Measurements from ENCODE around the gene AGRN. TPM values are rescaled to one million over a fixed set of nuclear protein-coding genes. Genes with fewer than 3 reads are reported as not detected.

Gene AGRN
- 78.5 to 115 TPM (median 107 TPM) in 5 replicates for total RNA-seq (2022; extraction: Qiagen RNA extraction)

GRCh38 chr1:1020000-1020404 is at the start of gene AGRN:
Gene AGRN, plus strand, starts transcription at chr1:1020120. Its CDS starts 53 bp downstream, at chr1:1020173.

GRCh38 chr1:981955-982558 is 37.9 kb upstream of the AGRN start, which contains the start of gene PERM1:
Gene PERM1, minus strand, starts transcription at chr1:982093. Its CDS starts 1,064 bp downstream, at chr1:981029.

GRCh38 chr1:999725-1000356 is 20.1 kb upstream of the AGRN start, which contains the start of gene HES4:
Gene HES4, minus strand, starts transcription at chr1:1000097. Its CDS starts 124 bp downstream, at chr1:999973.

GRCh38 chr1:1013105-1013921 is 6.6 kb upstream of the AGRN start, which contains the start of gene ISG15:
Gene ISG15, plus strand, starts transcription at chr1:1013497. Its CDS starts 77 bp downstream, at chr1:1013574.

GRCh38 chr1:1073743-1074587 is 54.0 kb downstream of the AGRN start, which contains the start of gene RNF223:
Gene RNF223, minus strand, starts transcription at chr1:1074306. Its CDS starts 1,740 bp downstream, at chr1:1072566.

Other genes starting within 250 kb of the AGRN start
- gene SAMD11, start 96.2 kb upstream of the AGRN start, total RNA-seq (2022; extraction: Qiagen RNA extraction), result 14.0 to 25.0 TPM (median 23.6 TPM) in 5 replicates
- 69.2 to 85.8 TPM (median 78.9 TPM) in 5 replicates for gene NOC2L, start 60.9 kb upstream of the AGRN start, total RNA-seq (2022; extraction: Qiagen RNA extraction)
- gene KLHL17, start 59.5 kb upstream of the AGRN start, total RNA-seq (2022; extraction: Qiagen RNA extraction), result 7.5 to 17.0 TPM (median 13.7 TPM) in 5 replicates
- gene PLEKHN1, start 53.6 kb upstream of the AGRN start, total RNA-seq (2022; extraction: Qiagen RNA extraction), result 3.3 to 5.7 TPM (median 4.9 TPM) in 5 replicates
- 0.10 to 0.19 TPM (median 0.13 TPM) in 5 replicates for gene PERM1, start 38.0 kb upstream of the AGRN start, total RNA-seq (2022; extraction: Qiagen RNA extraction)
- 17.8 to 65.9 TPM (median 57.8 TPM) in 5 replicates for gene HES4, start 20.0 kb upstream of the AGRN start, total RNA-seq (2022; extraction: Qiagen RNA extraction)
- 12.1 to 23.1 TPM (median 19.4 TPM) in 5 replicates for gene ISG15, start 6.6 kb upstream of the AGRN start, total RNA-seq (2022; extraction: Qiagen RNA extraction)
- gene RNF223, start 54.2 kb downstream of the AGRN start, total RNA-seq (2022; extraction: Qiagen RNA extraction), result 0.21 to 0.30 TPM (median 0.23 TPM) in 5 replicates
- 8.2 to 14.5 TPM (median 13.7 TPM) in 5 replicates for gene C1orf159, start 96.0 kb downstream of the AGRN start, total RNA-seq (2022; extraction: Qiagen RNA extraction)
- gene TTLL10, start 153.8 kb downstream of the AGRN start, total RNA-seq (2022; extraction: Qiagen RNA extraction), result not detected in 5 replicates
- 0.09 to 0.20 TPM (median 0.13 TPM) in 4 of 5 replicates, not detected in the other for gene TNFRSF18, start 186.5 kb downstream of the AGRN start, total RNA-seq (2022; extraction: Qiagen RNA extraction)
- 0.13 to 0.34 TPM (median 0.20 TPM) in 4 of 5 replicates, not detected in the other for gene TNFRSF4, start 194.0 kb downstream of the AGRN start, total RNA-seq (2022; extraction: Qiagen RNA extraction)
- gene SDF4, start 211.9 kb downstream of the AGRN start, total RNA-seq (2022; extraction: Qiagen RNA extraction), result 109 to 135 TPM (median 131 TPM) in 5 replicates
- 11.0 to 19.8 TPM (median 18.8 TPM) in 5 replicates for gene B3GALT6, start 212.1 kb downstream of the AGRN start, total RNA-seq (2022; extraction: Qiagen RNA extraction)
- 0.71 to 1.9 TPM (median 1.4 TPM) in 5 replicates for gene C1QTNF12, start 226.6 kb downstream of the AGRN start, total RNA-seq (2022; extraction: Qiagen RNA extraction)